A673 (cell line): Measurements from ENCODE around the gene AQP3. TPM values are rescaled to one million over a fixed set of nuclear protein-coding genes. Genes with fewer than 3 reads are reported as not detected.

Experiments used
- BruUV-seq: library from RNA; stranded (reverse); fragments of 400-500 nt; replicated peaks from 2 replicates; lab custom pipeline; 2021; lab: Mats Ljungman, UMichigan
- CTCF ChIA-PET: fragments of 300-600 bp; sonication (Branson Sonifier 250); formaldehyde crosslinking; loops from one replicate; lab custom pipeline; 2022; ENCODE audit warnings: antibody characterized with exemption; lab: Charles Lee
- POLR2A ChIA-PET: fragments of 300-600 bp; sonication (Branson Sonifier 250); formaldehyde crosslinking; loops from one replicate; lab custom pipeline; 2022; ENCODE audit warnings: antibody characterized with exemption; ENCODE audit not compliant: low non-redundant PET; lab: Charles Lee
- DNase-seq: peaks from one replicate; pipeline ENCODE4 v3.0.0-alpha.2; 2015; ENCODE audit warnings: low spot score
- H3K27ac ChIP-seq: fragments of 200-600 bp; sonication (generic); 2 replicates; pipeline ENCODE4 v1.5.1; 2016; ENCODE audit warnings: mixed run types, low read depth, mild to moderate bottlenecking, mixed read lengths, antibody characterized with exemption, low read length; ENCODE audit not compliant: poor library complexity, severe bottlenecking
- H3K27me3 ChIP-seq: fragments of 200-600 bp; sonication (generic); replicated peaks from 2 replicates; pipeline ENCODE4 v1.6.1; 2017; ENCODE audit warnings: mixed run types, low read depth, mild to moderate bottlenecking, mixed read lengths, antibody characterized with exemption, low read length; ENCODE audit not compliant: insufficient read depth, poor library complexity
- H3K36me3 ChIP-seq: fragments of 200-600 bp; sonication (generic); 2 replicates; pipeline ENCODE4 v1.6.1; 2016; ENCODE audit warnings: mixed run types, mild to moderate bottlenecking, mixed read lengths, antibody characterized with exemption, low read length; ENCODE audit not compliant: insufficient read depth, poor library complexity, severe bottlenecking
- H3K4me1 ChIP-seq: fragments of 200-600 bp; sonication (generic); 2 replicates; pipeline ENCODE4 v1.6.1; 2017; ENCODE audit warnings: mixed run types, mild to moderate bottlenecking, mixed read lengths, antibody characterized with exemption, low read length; ENCODE audit not compliant: insufficient read depth, poor library complexity, severe bottlenecking
- H3K4me3 ChIP-seq: fragments of 200-600 bp; sonication (generic); 2 replicates; pipeline ENCODE4 v1.5.1; 2016; ENCODE audit warnings: low read depth, mixed run types, mild to moderate bottlenecking, mixed read lengths, low read length; ENCODE audit not compliant: poor library complexity, severe bottlenecking
- H3K9me3 ChIP-seq: fragments of 200-600 bp; sonication (generic); 2 replicates; pipeline ENCODE4 v1.6.1; 2016; ENCODE audit warnings: mixed run types, low read depth, mild to moderate bottlenecking, mixed read lengths, antibody characterized with exemption, low read length; ENCODE audit not compliant: poor library complexity, severe bottlenecking
- CTCF ChIP-seq: fragments of 300-800, 200-600 bp; sonication (generic); conservative IDR thresholded peaks from 2 replicates; pipeline ENCODE4 v1.5.1; 2017; ENCODE audit warnings: low read depth, mild to moderate bottlenecking, antibody characterized with exemption, low read length, moderate library complexity, mixed read lengths
- EZH2 ChIP-seq: fragments of 200-600 bp; sonication (generic); IDR thresholded peaks from 2 replicates; pipeline ENCODE4 v1.6.1; 2017; ENCODE audit warnings: borderline replicate concordance, low read depth, mild to moderate bottlenecking, mixed read lengths, antibody characterized with exemption, low read length; ENCODE audit not compliant: poor library complexity, severe bottlenecking
- intact Hi-C: fragments of 100-400 bp; cut with micrococcal nuclease; formaldehyde crosslinking; loops from one replicate; pipeline ENCODE4 v1.10.0; 2022; ENCODE audit not compliant: unreplicated experiment
- total RNA-seq: library from RNA; stranded (reverse); gene quantifications from 2 replicates; pipeline ENCODE4 v1.2.3, GENCODE V29; 2021

Gene AQP3
- total RNA-seq, 1 experiment from 2014 or later: 0.43 TPM

GRCh38 chr9:33430942-33431341 lies 16.5 kb downstream of the AQP3 start:
- CTCF ChIA-PET: interaction anchor here (1.7 kb wide), 1 partner anchor 22 kb away, joined by 3 read pairs; no protein-coding TSS in a partner anchor
- intact Hi-C loops: no loop called here
- H3K36me3 ChIP-seq: no peaks in the 10 kb centered on the region
- no peaks in the 10 kb centered on the region for H3K27me3 ChIP-seq
- no peak for DNase-seq
- BruUV-seq: no TSS peak
- H3K27ac ChIP-seq: no peak overlapping the region
- POLR2A ChIA-PET: interaction anchor here (0.6 kb wide), 1 partner anchor 72 kb away, joined by 4 read pairs; no protein-coding TSS in a partner anchor
- H3K9me3 ChIP-seq: no peaks in the 10 kb centered on the region
- TF ChIP-seq CTCF: no peak
- no peak for TF ChIP-seq EZH2
- no peaks in the 10 kb centered on the region for H3K4me1 ChIP-seq
- no peak overlapping the region for H3K4me3 ChIP-seq

- intact Hi-C loops: no loop called here
- POLR2A ChIA-PET: no interaction called here
- BruUV-seq: no TSS peak
Observed at GRCh38 chr9:33429256-33429985, 18.0 kb downstream of the AQP3 start.

GRCh38 chr9:33426843-33427293 lies 20.5 kb downstream of the AQP3 start:
- BruUV-seq: no TSS peak
- intact Hi-C loops: no loop called here
- Histone ChIP-seq H3K27me3 (no peaks in the 10 kb centered on the region), H3K4me3 (no peak overlapping the region), H3K4me1 (no peaks in the 10 kb centered on the region), H3K27ac (no peak overlapping the region), H3K9me3 (no peaks in the 10 kb centered on the region), H3K36me3 (no peaks in the 10 kb centered on the region)
- no peak for DNase-seq
- no peak for TF ChIP-seq EZH2
- no peak for TF ChIP-seq CTCF
- CTCF ChIA-PET: no interaction called here
- POLR2A ChIA-PET: no interaction called here

More at GRCh38 chr9:33429256-33429985, 18.0 kb downstream of the AQP3 start:
- DNase-seq: no peak
- TF ChIP-seq EZH2 (no peak), CTCF (no peak)
- Histone ChIP-seq H3K4me3 (no peak overlapping the region), H3K27ac (no peak overlapping the region), H3K27me3 (no peaks in the 10 kb centered on the region), H3K9me3 (no peaks in the 10 kb centered on the region), H3K4me1 (no peaks in the 10 kb centered on the region), H3K36me3 (no peaks in the 10 kb centered on the region)
- CTCF ChIA-PET: interaction anchor here (0.6 kb wide), 1 partner anchor 73 kb away, joined by 6 read pairs; no protein-coding TSS in a partner anchor
